GM12878 (cell line): ENCODE data around the gene TIAM1. TPM values are rescaled to one million over a fixed set of nuclear protein-coding genes. Genes with fewer than 3 reads are reported as not detected.

ENCODE experiments used
- ATAC-seq: fragments of 200-7000 bp; cut with Tn5 transposase; 3 replicates; pipeline ENCODE4 v1.9.1; 2020; ENCODE audit warnings: mild to moderate bottlenecking, moderate library complexity
- BruUV-seq: library from RNA; stranded (reverse); fragments of 400-500 nt; replicated peaks from 2 replicates; lab custom pipeline; 2021; lab: Mats Ljungman, UMichigan
- CTCF ChIA-PET: fragments of 300-600 bp; sonication (Branson Sonifier 250); formaldehyde crosslinking; extraction: SDS; loops from one replicate; lab custom pipeline; 2021; ENCODE audit warnings: inconsistent platforms; lab: Yijun Ruan, JAX
- POLR2A ChIA-PET: fragments of 350-600 bp; formaldehyde crosslinking; extraction: SDS; loops from one replicate; lab custom pipeline; 2021; ENCODE audit warnings: inconsistent platforms; lab: Charles Lee
- RAD21 ChIA-PET: fragments of 300-600 bp; sonication (Branson Sonifier 250); formaldehyde crosslinking; loops from one replicate; lab custom pipeline; 2023; ENCODE audit warnings: antibody characterized with exemption; ENCODE audit not compliant: unreplicated experiment; lab: Charles Lee
- SMC1A ChIA-PET: fragments of 300-600 bp; sonication (Branson Sonifier 250); formaldehyde crosslinking; loops from one replicate; lab custom pipeline; 2023; ENCODE audit not compliant: unreplicated experiment, uncharacterized antibody; lab: Charles Lee
- DNase-seq: peaks from one replicate; pipeline ENCODE4 v3.0.0-alpha.2; 2011; ENCODE audit warnings: low read depth, low spot score
- FAIRE-seq: peaks from 3 replicates; lab custom pipeline; 2011; peaks lifted over from hg19 to GRCh38; lab: Jason Lieb, UNC
- H2AFZ ChIP-seq: 2 replicates; pipeline ENCODE4 v1.6.0; 2011; ENCODE audit warnings: low read depth, low read length, control low read depth; ENCODE audit not compliant: control insufficient read depth
- H3K27ac ChIP-seq: 2 replicates; pipeline ENCODE4 v1.5.1; 2011; ENCODE audit warnings: control low read depth; ENCODE audit not compliant: control insufficient read depth, insufficient read depth
- H3K27me3 ChIP-seq, 2 experiments: replicated peaks in 1 of 2; 2 replicates each; pipeline versions ENCODE4 v1.6.0 to v1.6.1; 2011; ENCODE audit warnings: low read length in 1 of 2; ENCODE audit not compliant: control insufficient read depth in 2 of 2, insufficient read depth in 2 of 2
- H3K36me3 ChIP-seq, 2 experiments: 2 replicates each; pipeline ENCODE4 v1.5.1; 2011; ENCODE audit warnings: low read length in 1 of 2; ENCODE audit not compliant: control insufficient read depth in 2 of 2, insufficient read depth in 2 of 2
- H3K4me1 ChIP-seq: 2 replicates; pipeline ENCODE4 v1.6.1; 2011; ENCODE audit warnings: mild to moderate bottlenecking, low read length, moderate library complexity, mixed read lengths; ENCODE audit not compliant: control insufficient read depth, insufficient read depth
- H3K4me2 ChIP-seq: 2 replicates; pipeline ENCODE4 v1.6.0; 2011; ENCODE audit warnings: control low read depth; ENCODE audit not compliant: control insufficient read depth, insufficient read depth
- H3K4me3 ChIP-seq: fragments of 200-600 bp; sonication (generic); 2 replicates; pipeline ENCODE4 v1.5.1; 2016
- H3K79me2 ChIP-seq: 2 replicates; pipeline ENCODE4 v1.6.0; 2011; ENCODE audit warnings: low read length; ENCODE audit not compliant: control insufficient read depth, insufficient read depth
- H3K9ac ChIP-seq: 2 replicates; pipeline ENCODE4 v1.8.0; 2011; ENCODE audit warnings: low read length, control low read depth, mixed read lengths; ENCODE audit not compliant: control insufficient read depth, insufficient read depth
- H3K9me3 ChIP-seq: replicated peaks from 3 replicates; pipeline ENCODE4 v1.5.1; 2011; ENCODE audit warnings: mild to moderate bottlenecking, low read length; ENCODE audit not compliant: control insufficient read depth, insufficient read depth
- H4K20me1 ChIP-seq: 2 replicates; pipeline ENCODE4 v1.6.0; 2011; ENCODE audit not compliant: control insufficient read depth, insufficient read depth
- WGBS: methylation state at CpG from one replicate; pipeline ENCODE4 v1.1.6; 2016; ENCODE audit warnings: low lambda C conversion rate; ENCODE audit not compliant: insufficient replicate concordance, insufficient coverage; ENCODE audit errors: missing lambda C conversion rate; 5-methylcytosine and 5-hydroxymethylcytosine counted together
- in situ Hi-C: fragments of 300-500 bp; cut with MboI; formaldehyde crosslinking; loops from 9 replicates; pipeline ENCODE4 v1.14.3; 2018; ENCODE audit warnings: mixed read lengths
- intact Hi-C: fragments of 100-400 bp; cut with micrococcal nuclease; formaldehyde crosslinking; loops from one replicate; pipeline ENCODE4 v1.14.2; 2022; ENCODE audit not compliant: unreplicated experiment
- polyA plus RNA-seq, 11 experiments: library from polyadenylated mRNA; depleted of rRNA in 4 of 11; unstranded in 6 of 11; stranded (reverse) in 5 of 11; fragments of >200 nt; fragmentation: Nextera tagmentation in 4 of 11; fragmentation: Illumina TruSeq in 1 of 11; extraction: Ambion mirVana in 4 of 11; extraction: Trizol in 1 of 11; gene quantifications; 1 replicate in 1 of 11; 2 replicates in 10 of 11; pipeline versions ENCODE4 v1.2.1 to v1.2.3, GENCODE V29; 2011 to 2016; ENCODE audit warnings: inconsistent platforms in 2 of 11, missing spikeins in 2 of 11, low read depth in 1 of 11
- total RNA-seq, 4 experiments: library from RNA; depleted of rRNA in 3 of 4; stranded (reverse); fragments of >200 nt in 3 of 4; fragmentation: Illumina TruSeq in 1 of 4; extraction: Trizol in 1 of 4; gene quantifications; 2 replicates each; pipeline versions ENCODE4 v1.2.1 to v1.2.3, GENCODE V29; 2013 to 2021
- TF ChIP-seq, protein P1 (sequence below), 3 experiments: IDR thresholded peaks in 2 of 3; conservative IDR thresholded peaks in 1 of 3; 2 replicates each; pipeline ENCODE4 v1.5.1; 2011; ENCODE audit warnings: low read depth in 3 of 3, low read length in 3 of 3, mild to moderate bottlenecking in 3 of 3, control low read depth in 2 of 3, moderate library complexity in 2 of 3, inconsistent platforms in 1 of 3, mixed read lengths in 1 of 3; ENCODE audit not compliant: control insufficient read depth in 2 of 3, insufficient read depth in 1 of 3; ENCODE audit errors: extremely low read depth in 1 of 3
- TF ChIP-seq, protein P2 (sequence below): IDR thresholded peaks from 2 replicates; pipeline ENCODE4 v1.6.1; 2012; ENCODE audit warnings: low read depth, low read length, improper control_type of control experiment

TIAM1 gene
- total and polyA plus RNA-seq, 10 of the 15 experiments (the other 5 are each of a cell fraction or from before 2014, with no cell fraction given): 0.31 to 35.9 (median 0.78) TPM

DNA sequence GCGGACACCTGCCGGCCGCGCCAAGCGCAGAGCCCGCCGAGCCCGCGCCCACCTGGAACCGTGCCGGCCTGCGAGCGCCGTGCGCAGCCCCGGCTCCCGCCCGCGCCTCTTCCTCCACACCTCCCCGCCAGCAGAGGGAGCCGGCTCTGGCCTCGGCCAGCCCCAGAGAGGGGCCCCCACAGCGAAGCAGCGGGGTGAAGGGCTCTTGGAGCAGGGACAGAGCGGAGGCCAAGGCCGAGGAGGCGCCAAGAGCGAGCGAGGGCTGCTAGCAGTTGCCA lies 255.6 kb downstream of the TIAM1 start:
- no peaks in the 10 kb centered on the region for H3K4me1 ChIP-seq
- DNase-seq (no peak), FAIRE-seq (no peak), ATAC-seq (no peak)
- H3K4me2 ChIP-seq: no peak overlapping the region
- in situ Hi-C loops (loop anchor here (10.0 kb wide), 1 partner anchor 1044 kb away; no protein-coding TSS in a partner anchor), intact Hi-C loops (loop anchor here (10.0 kb wide), 1 partner anchor 654 kb away; the partner anchor contains the start of gene KRTAP13-4)
- H3K36me3 ChIP-seq: no peaks in the 10 kb centered on the region
- H3K4me3 ChIP-seq: no peak overlapping the region
- ChIA-PET CTCF (interaction anchor here (1.1 to 3.7 kb wide), 5 partner anchors 9 to 582 kb away, joined by 3 to 14 read pairs (median 6); no protein-coding TSS in a partner anchor), RAD21 (interaction anchor here (0.6 kb wide), 1 partner anchor 172 kb away, joined by 3 read pairs; no protein-coding TSS in a partner anchor), POLR2A (no interaction called here), SMC1A (interaction anchor here (0.6 kb wide), 1 partner anchor 467 kb away, joined by 3 read pairs; no protein-coding TSS in a partner anchor)
- H3K9me3 ChIP-seq: no peaks in the 10 kb centered on the region
- H2AFZ ChIP-seq: no peak overlapping the region
- no TSS peak for BruUV-seq
- TF ChIP-seq, protein P1, sequence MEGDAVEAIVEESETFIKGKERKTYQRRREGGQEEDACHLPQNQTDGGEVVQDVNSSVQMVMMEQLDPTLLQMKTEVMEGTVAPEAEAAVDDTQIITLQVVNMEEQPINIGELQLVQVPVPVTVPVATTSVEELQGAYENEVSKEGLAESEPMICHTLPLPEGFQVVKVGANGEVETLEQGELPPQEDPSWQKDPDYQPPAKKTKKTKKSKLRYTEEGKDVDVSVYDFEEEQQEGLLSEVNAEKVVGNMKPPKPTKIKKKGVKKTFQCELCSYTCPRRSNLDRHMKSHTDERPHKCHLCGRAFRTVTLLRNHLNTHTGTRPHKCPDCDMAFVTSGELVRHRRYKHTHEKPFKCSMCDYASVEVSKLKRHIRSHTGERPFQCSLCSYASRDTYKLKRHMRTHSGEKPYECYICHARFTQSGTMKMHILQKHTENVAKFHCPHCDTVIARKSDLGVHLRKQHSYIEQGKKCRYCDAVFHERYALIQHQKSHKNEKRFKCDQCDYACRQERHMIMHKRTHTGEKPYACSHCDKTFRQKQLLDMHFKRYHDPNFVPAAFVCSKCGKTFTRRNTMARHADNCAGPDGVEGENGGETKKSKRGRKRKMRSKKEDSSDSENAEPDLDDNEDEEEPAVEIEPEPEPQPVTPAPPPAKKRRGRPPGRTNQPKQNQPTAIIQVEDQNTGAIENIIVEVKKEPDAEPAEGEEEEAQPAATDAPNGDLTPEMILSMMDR (IDR thresholded peaks at IDR 0.05 in 2 of 3, conservative IDR thresholded peaks at IDR 0.05 in 1 of 3; ENCODE audit: control insufficient read depth in 2 of 3, extremely low read depth in 1 of 3, insufficient read depth in 1 of 3, low read depth in 3 of 3, low read length in 3 of 3): 0 out of 6 replicates have a peak, but pooled peaks of 1 of the 3 experiments have one; percentile 13
- TF ChIP-seq, protein P2, sequence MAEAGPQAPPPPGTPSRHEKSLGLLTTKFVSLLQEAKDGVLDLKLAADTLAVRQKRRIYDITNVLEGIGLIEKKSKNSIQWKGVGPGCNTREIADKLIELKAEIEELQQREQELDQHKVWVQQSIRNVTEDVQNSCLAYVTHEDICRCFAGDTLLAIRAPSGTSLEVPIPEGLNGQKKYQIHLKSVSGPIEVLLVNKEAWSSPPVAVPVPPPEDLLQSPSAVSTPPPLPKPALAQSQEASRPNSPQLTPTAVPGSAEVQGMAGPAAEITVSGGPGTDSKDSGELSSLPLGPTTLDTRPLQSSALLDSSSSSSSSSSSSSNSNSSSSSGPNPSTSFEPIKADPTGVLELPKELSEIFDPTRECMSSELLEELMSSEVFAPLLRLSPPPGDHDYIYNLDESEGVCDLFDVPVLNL: no peak
- H3K79me2 ChIP-seq: no peaks in the 10 kb centered on the region
- no peaks in the 10 kb centered on the region for H4K20me1 ChIP-seq
- H3K27ac ChIP-seq: no peak overlapping the region
- H3K27me3 ChIP-seq: no peaks in the 10 kb centered on the region
- H3K9ac ChIP-seq: no peak overlapping the region
- 87% methylated on average over 29 of the region's 29 CpGs for WGBS
